AG09309 (cell line): ENCODE data around the gene TEPSIN.

Experiments used
- DNase-seq: peaks from one replicate; pipeline ENCODE4 v3.0.0-alpha.2; 2010; ENCODE audit warnings: low read depth
- H3K4me3 ChIP-seq: 2 replicates; pipeline ENCODE4 v1.5.1; 2011; ENCODE audit warnings: mild to moderate bottlenecking, low read depth, low read length, moderate library complexity; ENCODE audit not compliant: control insufficient read depth
- TF ChIP-seq, protein P1 (sequence below): IDR thresholded peaks from 2 replicates; pipeline ENCODE4 v1.5.1; 2011; ENCODE audit warnings: mild to moderate bottlenecking, low read depth, low read length, inconsistent platforms; ENCODE audit not compliant: insufficient read depth, control insufficient read depth; ENCODE audit errors: missing control alignments

TEPSIN gene, protein sequence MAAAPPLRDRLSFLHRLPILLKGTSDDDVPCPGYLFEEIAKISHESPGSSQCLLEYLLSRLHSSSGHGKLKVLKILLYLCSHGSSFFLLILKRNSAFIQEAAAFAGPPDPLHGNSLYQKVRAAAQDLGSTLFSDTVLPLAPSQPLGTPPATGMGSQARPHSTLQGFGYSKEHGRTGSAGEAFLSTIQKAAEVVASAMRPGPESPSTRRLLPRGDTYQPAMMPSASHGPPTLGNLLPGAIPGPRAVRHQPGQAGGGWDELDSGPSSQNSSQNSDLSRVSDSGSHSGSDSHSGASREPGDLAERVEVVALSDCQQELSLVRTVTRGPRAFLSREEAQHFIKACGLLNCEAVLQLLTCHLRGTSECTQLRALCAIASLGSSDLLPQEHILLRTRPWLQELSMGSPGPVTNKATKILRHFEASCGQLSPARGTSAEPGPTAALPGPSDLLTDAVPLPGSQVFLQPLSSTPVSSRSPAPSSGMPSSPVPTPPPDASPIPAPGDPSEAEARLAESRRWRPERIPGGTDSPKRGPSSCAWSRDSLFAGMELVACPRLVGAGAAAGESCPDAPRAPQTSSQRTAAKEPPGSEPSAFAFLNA

DNA sequence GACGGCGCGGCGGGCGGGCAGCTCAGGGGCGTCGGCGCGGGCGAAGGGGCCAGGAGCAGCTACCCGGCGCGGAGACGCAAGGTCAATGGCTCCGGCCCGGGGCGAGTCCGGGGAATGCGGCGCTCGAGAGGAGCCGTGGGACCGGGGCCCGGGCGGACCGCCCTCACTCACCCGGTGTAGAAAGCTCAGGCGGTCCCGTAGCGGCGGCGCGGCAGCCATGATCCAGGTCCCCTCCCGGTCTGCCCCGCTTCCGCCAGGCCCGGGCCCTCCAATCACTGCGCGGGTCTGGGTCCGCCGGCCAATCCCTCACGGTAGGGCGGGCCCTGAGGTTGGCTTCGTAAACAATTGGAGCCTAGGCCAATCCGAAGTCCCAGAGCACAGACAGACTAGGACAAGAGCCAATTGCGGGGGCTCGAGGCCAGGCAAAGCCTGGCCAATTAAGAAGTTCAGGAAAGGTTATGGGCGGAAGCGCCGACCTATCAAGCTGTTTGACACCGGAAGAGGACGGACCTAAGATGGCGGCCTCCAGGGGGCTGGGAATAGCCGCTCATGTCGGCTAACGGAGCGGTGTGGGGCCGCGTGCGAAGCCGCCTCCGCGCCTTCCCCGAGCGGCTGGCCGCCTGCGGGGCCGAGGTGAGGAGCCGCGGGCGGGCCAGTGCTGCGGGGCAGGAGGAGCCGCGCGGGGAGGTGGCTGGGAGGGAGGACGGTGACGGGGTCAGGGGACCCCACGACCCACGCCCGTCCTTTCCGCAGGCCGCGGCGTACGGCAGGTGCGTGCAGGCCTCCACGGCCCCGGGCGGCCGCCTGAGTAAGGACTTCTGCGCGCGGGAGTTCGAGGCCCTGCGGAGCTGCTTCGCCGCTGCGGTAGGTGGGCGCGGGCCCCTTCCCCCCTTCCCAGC, at the start of gene TEPSIN, which contains the start of gene NDUFAF8:
TEPSIN (minus strand) TSS at position 241 of the 899 bp plus-strand sequence; CDS start at position 219, 22 bp downstream.
NDUFAF8 (plus strand) TSS at position 504 of the 899 bp plus-strand sequence; CDS start at position 550, 46 bp downstream.
- TF ChIP-seq, protein P1, sequence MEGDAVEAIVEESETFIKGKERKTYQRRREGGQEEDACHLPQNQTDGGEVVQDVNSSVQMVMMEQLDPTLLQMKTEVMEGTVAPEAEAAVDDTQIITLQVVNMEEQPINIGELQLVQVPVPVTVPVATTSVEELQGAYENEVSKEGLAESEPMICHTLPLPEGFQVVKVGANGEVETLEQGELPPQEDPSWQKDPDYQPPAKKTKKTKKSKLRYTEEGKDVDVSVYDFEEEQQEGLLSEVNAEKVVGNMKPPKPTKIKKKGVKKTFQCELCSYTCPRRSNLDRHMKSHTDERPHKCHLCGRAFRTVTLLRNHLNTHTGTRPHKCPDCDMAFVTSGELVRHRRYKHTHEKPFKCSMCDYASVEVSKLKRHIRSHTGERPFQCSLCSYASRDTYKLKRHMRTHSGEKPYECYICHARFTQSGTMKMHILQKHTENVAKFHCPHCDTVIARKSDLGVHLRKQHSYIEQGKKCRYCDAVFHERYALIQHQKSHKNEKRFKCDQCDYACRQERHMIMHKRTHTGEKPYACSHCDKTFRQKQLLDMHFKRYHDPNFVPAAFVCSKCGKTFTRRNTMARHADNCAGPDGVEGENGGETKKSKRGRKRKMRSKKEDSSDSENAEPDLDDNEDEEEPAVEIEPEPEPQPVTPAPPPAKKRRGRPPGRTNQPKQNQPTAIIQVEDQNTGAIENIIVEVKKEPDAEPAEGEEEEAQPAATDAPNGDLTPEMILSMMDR: no peak

DNA sequence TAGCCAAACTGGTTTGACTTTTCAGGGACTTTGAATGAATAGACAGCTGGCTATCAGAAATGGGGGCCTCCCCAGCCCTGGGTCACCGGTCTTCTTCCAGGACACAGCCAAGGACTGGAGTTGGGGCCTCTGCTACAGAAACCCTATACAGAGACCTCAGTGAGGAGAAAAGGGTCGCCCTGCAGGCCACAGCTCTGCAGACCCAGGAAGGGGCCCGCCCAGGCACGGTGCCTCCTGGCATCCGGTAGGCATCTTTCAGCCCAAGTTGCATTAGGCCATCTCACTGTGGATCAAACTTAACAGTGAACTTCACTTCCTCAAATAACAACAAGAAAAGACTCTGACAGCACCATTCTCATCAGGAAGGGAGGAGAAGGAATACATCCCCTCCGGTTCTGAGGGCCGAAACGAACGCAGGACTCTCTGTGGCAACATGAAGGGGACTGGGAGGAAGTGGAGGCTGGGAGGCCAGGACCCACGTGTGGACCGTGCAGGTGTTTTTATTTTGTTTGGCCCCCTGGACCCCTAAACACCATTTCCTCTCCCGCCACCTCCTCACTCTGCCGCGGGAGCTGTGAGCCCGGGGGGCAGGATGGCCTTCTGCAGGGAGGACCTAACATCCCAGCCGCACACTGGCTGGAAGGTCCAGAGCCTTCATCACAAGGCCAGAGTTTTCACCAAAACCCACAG, 49.0 kb upstream of the TEPSIN start:
- TF ChIP-seq, protein P1: no peak
- DNase-seq: no peak
- H3K4me3 ChIP-seq: no peak overlapping the region

More for the DNA sequence above, at the start of gene TEPSIN, which contains the start of gene NDUFAF8:
- DNase-seq: peak; percentile 98
- peak within 1 kb of the TSS; percentile 54 for H3K4me3 ChIP-seq

DNA sequence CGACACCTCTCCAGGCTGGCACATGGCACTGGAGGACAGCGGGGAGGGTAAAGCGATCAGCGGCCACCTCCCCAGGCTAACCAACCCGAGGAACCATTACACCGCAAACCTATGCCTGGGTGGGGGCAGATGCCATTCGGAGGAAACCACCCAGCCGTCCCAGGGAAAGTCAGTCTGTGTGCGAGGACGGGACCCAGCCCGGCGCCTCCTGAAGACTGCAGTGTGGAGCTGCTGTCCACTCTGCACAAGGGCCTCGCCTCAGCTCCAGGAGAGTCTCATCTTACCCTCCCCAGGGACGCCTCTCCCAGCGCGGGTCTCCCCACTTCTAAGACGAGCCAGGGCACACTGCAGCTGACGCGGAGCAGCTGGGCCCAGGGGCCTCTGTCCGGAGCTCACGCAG, 48.3 kb upstream of the TEPSIN start:
- TF ChIP-seq, protein P1: no peak
- H3K4me3 ChIP-seq: no peak overlapping the region
- no peak for DNase-seq

DNA sequence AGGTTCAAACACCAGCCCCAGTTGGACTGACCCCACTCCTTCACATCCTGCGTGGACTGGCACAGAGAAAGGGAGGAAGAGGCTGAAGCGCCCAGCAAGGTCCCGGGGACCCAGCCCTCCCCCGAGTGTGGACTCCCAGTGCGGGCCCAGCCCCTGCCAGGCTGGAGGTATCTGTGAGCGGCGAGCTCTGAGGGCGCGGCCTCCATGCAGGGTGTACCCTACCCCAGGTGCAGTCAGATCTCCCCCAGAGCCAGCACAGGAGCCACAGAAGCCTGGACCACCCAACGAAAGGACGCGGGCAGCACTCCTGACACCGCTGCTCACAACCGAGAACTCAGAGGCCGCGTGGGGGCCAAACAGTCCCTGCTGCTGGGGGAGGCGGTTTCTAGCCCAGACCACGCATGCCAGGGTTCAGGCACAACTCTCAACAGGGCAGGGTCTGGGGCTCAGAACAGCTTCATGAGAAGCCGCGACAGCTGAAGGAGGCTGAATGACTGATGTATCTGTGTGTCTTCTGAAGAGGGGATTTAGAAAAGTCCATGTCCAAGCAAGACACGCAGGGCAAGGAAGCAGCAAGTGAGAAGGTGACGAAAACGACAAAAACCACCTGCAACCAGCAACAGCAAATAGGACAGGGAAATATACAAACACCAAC, 47.8 kb upstream of the TEPSIN start:
- H3K4me3 ChIP-seq: no peak overlapping the region
- TF ChIP-seq, protein P1: no peak
- DNase-seq: no peak

DNA sequence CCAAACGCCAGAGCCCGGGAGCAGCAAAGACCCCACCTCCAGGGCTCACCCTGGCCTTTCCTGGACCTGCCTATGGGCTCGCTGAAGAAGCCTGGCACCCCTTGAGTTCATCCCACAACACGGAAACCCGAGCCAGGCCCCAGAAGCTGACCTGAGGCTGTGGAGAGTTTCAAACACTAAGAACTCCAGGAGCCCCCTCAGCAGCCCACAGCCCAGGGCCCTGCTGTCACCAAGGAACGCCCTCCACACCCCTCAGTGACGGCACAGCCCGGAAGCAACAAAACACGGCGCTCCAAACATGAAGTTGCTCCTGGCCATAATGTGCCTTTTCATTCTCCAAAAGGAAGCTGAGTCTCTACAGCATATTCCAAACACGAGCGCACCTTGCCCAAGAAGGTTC, 47.0 kb upstream of the TEPSIN start:
- DNase-seq: no peak
- TF ChIP-seq, protein P1: no peak
- H3K4me3 ChIP-seq: no peak overlapping the region
